GM21529 (cell line): Measurements from ENCODE around the gene FAM83C.

Source experiments
- ATAC-seq: cut with Tn5 transposase; IDR thresholded peaks from one replicate; pipeline ENCODE4 v1.9.1; 2021; ENCODE audit not compliant: unreplicated experiment

Gene FAM83C

GRCh38 chr20:35291654-35292503 lies at the start of gene FAM83C:
FAM83C (minus strand) TSS chr20:35292425; CDS start chr20:35292304, 121 bp downstream.
- ATAC-seq: no peak

GRCh38 chr20:35341366-35342028 lies 49.3 kb upstream of the FAM83C start:
- ATAC-seq: no peak

GRCh38 chr20:35340436-35340835 lies 48.2 kb upstream of the FAM83C start:
- no peak for ATAC-seq

- no peak for ATAC-seq
These were observed 47.4 kb upstream of the FAM83C start for GRCh38 chr20:35339636-35340035.

- no peak for ATAC-seq
These were observed 46.8 kb upstream of the FAM83C start for GRCh38 chr20:35339007-35339406.

- ATAC-seq: no peak
These were observed 42.3 kb upstream of the FAM83C start for GRCh38 chr20:35334311-35335101.

- no peak for ATAC-seq
These were observed 41.4 kb upstream of the FAM83C start for GRCh38 chr20:35333606-35334005.

- ATAC-seq: no peak
These were observed 40.4 kb upstream of the FAM83C start for GRCh38 chr20:35332540-35333200.

GRCh38 chr20:35329435-35330139 lies 37.4 kb upstream of the FAM83C start:
- ATAC-seq: no peak

- no peak for ATAC-seq
These were observed 36.5 kb upstream of the FAM83C start for GRCh38 chr20:35328689-35329088.

GRCh38 chr20:35328095-35328685 lies 36.0 kb upstream of the FAM83C start:
- no peak for ATAC-seq

- no peak for ATAC-seq
These were observed 35.1 kb upstream of the FAM83C start for GRCh38 chr20:35327074-35327976.

- no peak for ATAC-seq
These were observed 34.5 kb upstream of the FAM83C start for GRCh38 chr20:35326740-35327073.

- ATAC-seq: no peak
These were observed 34.0 kb upstream of the FAM83C start for GRCh38 chr20:35326021-35326739.

- no peak for ATAC-seq
These were observed 33.2 kb upstream of the FAM83C start for GRCh38 chr20:35325401-35325800.

- ATAC-seq: no peak
These were observed 28.3 kb upstream of the FAM83C start for GRCh38 chr20:35320396-35321126.

GRCh38 chr20:35319871-35320197 lies 27.6 kb upstream of the FAM83C start:
- ATAC-seq: no peak
